ENCODE measurements around the gene FYTTD1. TPM values are rescaled to one million over a fixed set of nuclear protein-coding genes. Genes with fewer than 3 reads are reported as not detected.

The FYTTD1 gene
- total RNA-seq, 1 experiment from 2014 or later = 23.7 TPM

- ChIA-PET CTCF (no interaction called here), POLR2A (interaction anchor here (0.6 to 0.8 kb wide), 2 partner anchors 12 to 19 kb away, joined by 3 read pairs; no protein-coding TSS in a partner anchor)
- Mint-ChIP-seq H3K27me3 (ENCODE audit: low read depth) (peaks cover 30% of the 10 kb centered on the region), H3K4me1 (peaks cover 29% of the 10 kb centered on the region), H3K27ac (peak overlapping the region; percentile 84; the same call in 1 of the 2 replicates), H3K4me3 (peak overlapping the region; percentile 89), H3K9me3 (0 out of 2 replicates have a peak, but pooled peaks cover 4% of the 10 kb centered on the region), H3K36me3 (no peaks in the 10 kb centered on the region)
- DNase-seq (ENCODE audit: low spot score) = peak; percentile 60
- TF ChIP-seq, protein P1, sequence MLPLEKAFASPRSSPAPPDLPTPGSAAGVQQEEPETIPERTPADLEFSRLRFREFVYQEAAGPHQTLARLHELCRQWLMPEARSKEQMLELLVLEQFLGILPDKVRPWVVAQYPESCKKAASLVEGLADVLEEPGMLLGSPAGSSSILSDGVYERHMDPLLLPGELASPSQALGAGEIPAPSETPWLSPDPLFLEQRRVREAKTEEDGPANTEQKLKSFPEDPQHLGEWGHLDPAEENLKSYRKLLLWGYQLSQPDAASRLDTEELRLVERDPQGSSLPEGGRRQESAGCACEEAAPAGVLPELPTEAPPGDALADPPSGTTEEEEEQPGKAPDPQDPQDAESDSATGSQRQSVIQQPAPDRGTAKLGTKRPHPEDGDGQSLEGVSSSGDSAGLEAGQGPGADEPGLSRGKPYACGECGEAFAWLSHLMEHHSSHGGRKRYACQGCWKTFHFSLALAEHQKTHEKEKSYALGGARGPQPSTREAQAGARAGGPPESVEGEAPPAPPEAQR (CRISPR knock-in tag; IDR thresholded peaks at IDR 0.05) = no peak
- TF ChIP-seq, protein P2, sequence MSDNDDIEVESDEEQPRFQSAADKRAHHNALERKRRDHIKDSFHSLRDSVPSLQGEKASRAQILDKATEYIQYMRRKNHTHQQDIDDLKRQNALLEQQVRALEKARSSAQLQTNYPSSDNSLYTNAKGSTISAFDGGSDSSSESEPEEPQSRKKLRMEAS (CRISPR knock-in tag; IDR thresholded peaks at IDR 0.05) = peak; percentile 3; the same call in 1 of the 2 replicates
- TF ChIP-seq, protein P3, sequence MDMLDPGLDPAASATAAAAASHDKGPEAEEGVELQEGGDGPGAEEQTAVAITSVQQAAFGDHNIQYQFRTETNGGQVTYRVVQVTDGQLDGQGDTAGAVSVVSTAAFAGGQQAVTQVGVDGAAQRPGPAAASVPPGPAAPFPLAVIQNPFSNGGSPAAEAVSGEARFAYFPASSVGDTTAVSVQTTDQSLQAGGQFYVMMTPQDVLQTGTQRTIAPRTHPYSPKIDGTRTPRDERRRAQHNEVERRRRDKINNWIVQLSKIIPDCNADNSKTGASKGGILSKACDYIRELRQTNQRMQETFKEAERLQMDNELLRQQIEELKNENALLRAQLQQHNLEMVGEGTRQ (CRISPR knock-in tag; IDR thresholded peaks at IDR 0.05) = no peak
- TF ChIP-seq NFE2L1 (CRISPR knock-in tag; IDR thresholded peaks at IDR 0.05) (0 out of 2 replicates have a peak, but pooled peaks have one; percentile 8), TCF7 (CRISPR knock-in tag; IDR thresholded peaks at IDR 0.05; ENCODE audit: low read depth) (0 out of 2 replicates have a peak, but pooled peaks have one; percentile 39), CREM (CRISPR knock-in tag; IDR thresholded peaks at IDR 0.05) (0 out of 2 replicates have a peak, but pooled peaks have one; percentile 7)
- TF ChIP-seq, protein P4, sequence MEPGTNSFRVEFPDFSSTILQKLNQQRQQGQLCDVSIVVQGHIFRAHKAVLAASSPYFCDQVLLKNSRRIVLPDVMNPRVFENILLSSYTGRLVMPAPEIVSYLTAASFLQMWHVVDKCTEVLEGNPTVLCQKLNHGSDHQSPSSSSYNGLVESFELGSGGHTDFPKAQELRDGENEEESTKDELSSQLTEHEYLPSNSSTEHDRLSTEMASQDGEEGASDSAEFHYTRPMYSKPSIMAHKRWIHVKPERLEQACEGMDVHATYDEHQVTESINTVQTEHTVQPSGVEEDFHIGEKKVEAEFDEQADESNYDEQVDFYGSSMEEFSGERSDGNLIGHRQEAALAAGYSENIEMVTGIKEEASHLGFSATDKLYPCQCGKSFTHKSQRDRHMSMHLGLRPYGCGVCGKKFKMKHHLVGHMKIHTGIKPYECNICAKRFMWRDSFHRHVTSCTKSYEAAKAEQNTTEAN (CRISPR knock-in tag; IDR thresholded peaks at IDR 0.05) = 0 out of 2 replicates have a peak, but pooled peaks have one; percentile 20
- peak; percentile 58 for ATAC-seq
Observed at GRCh38 chr3:197749315-197749600, 425 bp upstream of the FYTTD1 start.

DNA sequence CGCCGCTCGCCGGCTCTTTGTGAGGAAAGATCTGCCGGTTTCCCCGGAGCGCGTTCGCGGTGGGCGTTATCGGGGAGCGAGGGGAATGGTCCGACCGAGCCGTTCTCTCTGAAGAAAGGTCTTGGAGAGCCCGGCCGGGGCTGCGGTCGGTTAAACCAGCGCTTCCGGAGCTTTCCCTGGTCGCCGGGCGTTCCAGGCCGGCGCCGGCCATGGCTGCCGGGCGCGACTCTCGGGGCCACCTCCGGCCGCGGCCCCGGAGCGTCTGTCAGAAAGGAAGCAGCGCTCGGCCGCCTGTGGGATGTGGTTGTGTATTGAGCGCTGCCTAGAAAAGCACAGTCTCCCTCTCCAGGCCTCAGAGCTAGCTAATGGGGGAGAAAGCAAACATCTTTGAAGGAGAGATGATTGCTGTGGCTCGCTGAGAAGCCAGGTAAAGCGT, 731 bp downstream of the FYTTD1 start:
- CTCF ChIA-PET = interaction anchor here (0.6 to 1.1 kb wide), 2 partner anchors 14 to 69 kb away, joined by 3 to 4 read pairs; no protein-coding TSS in a partner anchor
- peak overlapping the region; percentile 49; the same call in 1 of the 2 replicates for H3K27ac Mint-ChIP-seq
- peaks cover 30% of the 10 kb centered on the region for H3K27me3 Mint-ChIP-seq (ENCODE audit: low read depth)
- TF ChIP-seq E2F4 (CRISPR knock-in tag; IDR thresholded peaks at IDR 0.05; ENCODE audit: borderline replicate concordance, low read depth) (no peak), FOXK1 (CRISPR knock-in tag; IDR thresholded peaks at IDR 0.05) (no peak), RELA (CRISPR knock-in tag; IDR thresholded peaks at IDR 0.05; ENCODE audit: borderline replicate concordance) (no peak), PREB (CRISPR knock-in tag; IDR thresholded peaks at IDR 0.05; ENCODE audit: borderline replicate concordance) (no peak), PRRX2 (CRISPR knock-in tag; IDR thresholded peaks at IDR 0.05) (no peak), OVOL2 (CRISPR knock-in tag; IDR thresholded peaks at IDR 0.05; ENCODE audit: borderline replicate concordance) (no peak), TEAD1 (CRISPR knock-in tag; IDR thresholded peaks at IDR 0.05) (no peak), RORB (CRISPR knock-in tag; IDR thresholded peaks at IDR 0.05) (no peak), ATF3 (CRISPR knock-in tag; conservative IDR thresholded peaks at IDR 0.05) (no peak), ATF2 (CRISPR knock-in tag; IDR thresholded peaks at IDR 0.05; ENCODE audit: borderline replicate concordance, low read depth) (no peak), TCF7 (CRISPR knock-in tag; IDR thresholded peaks at IDR 0.05; ENCODE audit: low read depth) (no peak), ZNF138 (CRISPR knock-in tag; conservative IDR thresholded peaks at IDR 0.05) (no peak), NR3C1 (CRISPR knock-in tag; conservative IDR thresholded peaks at IDR 0.05; ENCODE audit: low read depth) (no peak)
- TF ChIP-seq, protein P5, sequence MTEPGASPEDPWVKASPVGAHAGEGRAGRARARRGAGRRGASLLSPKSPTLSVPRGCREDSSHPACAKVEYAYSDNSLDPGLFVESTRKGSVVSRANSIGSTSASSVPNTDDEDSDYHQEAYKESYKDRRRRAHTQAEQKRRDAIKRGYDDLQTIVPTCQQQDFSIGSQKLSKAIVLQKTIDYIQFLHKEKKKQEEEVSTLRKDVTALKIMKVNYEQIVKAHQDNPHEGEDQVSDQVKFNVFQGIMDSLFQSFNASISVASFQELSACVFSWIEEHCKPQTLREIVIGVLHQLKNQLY (CRISPR knock-in tag; IDR thresholded peaks at IDR 0.05) = no peak
- TF ChIP-seq, protein P6, sequence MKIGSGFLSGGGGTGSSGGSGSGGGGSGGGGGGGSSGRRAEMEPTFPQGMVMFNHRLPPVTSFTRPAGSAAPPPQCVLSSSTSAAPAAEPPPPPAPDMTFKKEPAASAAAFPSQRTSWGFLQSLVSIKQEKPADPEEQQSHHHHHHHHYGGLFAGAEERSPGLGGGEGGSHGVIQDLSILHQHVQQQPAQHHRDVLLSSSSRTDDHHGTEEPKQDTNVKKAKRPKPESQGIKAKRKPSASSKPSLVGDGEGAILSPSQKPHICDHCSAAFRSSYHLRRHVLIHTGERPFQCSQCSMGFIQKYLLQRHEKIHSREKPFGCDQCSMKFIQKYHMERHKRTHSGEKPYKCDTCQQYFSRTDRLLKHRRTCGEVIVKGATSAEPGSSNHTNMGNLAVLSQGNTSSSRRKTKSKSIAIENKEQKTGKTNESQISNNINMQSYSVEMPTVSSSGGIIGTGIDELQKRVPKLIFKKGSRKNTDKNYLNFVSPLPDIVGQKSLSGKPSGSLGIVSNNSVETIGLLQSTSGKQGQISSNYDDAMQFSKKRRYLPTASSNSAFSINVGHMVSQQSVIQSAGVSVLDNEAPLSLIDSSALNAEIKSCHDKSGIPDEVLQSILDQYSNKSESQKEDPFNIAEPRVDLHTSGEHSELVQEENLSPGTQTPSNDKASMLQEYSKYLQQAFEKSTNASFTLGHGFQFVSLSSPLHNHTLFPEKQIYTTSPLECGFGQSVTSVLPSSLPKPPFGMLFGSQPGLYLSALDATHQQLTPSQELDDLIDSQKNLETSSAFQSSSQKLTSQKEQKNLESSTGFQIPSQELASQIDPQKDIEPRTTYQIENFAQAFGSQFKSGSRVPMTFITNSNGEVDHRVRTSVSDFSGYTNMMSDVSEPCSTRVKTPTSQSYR (CRISPR knock-in tag; IDR thresholded peaks at IDR 0.05) = no peak

More for the DNA sequence above, 731 bp downstream of the FYTTD1 start:
- DNase-seq (ENCODE audit: low spot score) (peak; percentile 51), ATAC-seq (peak; percentile 68)
- Mint-ChIP-seq H3K4me3 (peak overlapping the region; percentile 88), H3K36me3 (no peaks in the 10 kb centered on the region), H3K4me1 (peaks cover 29% of the 10 kb centered on the region), H3K9me3 (no peaks in the 10 kb centered on the region)
- POLR2A ChIA-PET = no interaction called here
